AG08396 (cell line): ENCODE measurements around the gene SFXN3.

Source experiments
- DNase-seq: peaks from one replicate; pipeline ENCODE4 v3.0.0; 2012; ENCODE audit warnings: low spot score, mixed read lengths

Gene SFXN3

DNA sequence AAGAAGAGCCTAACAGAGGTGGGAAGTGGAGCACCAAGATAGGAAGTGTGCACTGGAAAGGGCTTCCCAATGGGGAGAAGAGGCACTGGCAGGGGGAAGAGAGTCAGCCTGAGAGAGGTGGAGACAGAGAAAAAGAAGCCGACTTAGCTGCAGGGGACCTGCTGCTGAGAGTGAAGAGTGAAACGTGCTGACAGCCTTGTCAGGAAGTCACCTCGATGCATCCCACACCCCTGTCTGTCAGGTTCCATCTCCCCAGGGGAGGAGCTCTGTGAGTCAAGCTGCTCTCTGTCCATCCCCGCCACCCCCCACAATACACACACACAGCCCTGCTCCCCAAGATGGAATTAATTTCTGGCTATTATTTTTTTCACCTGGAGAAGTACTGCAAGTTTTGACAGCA is 44.7 kb downstream of the SFXN3 start:
- no peak for DNase-seq

- no peak for DNase-seq
Observed at GRCh38 chr10:101076630-101077029, 45.6 kb downstream of the SFXN3 start.

GRCh38 chr10:101079874-101080273 is 48.8 kb downstream of the SFXN3 start:
- DNase-seq = no peak

DNA sequence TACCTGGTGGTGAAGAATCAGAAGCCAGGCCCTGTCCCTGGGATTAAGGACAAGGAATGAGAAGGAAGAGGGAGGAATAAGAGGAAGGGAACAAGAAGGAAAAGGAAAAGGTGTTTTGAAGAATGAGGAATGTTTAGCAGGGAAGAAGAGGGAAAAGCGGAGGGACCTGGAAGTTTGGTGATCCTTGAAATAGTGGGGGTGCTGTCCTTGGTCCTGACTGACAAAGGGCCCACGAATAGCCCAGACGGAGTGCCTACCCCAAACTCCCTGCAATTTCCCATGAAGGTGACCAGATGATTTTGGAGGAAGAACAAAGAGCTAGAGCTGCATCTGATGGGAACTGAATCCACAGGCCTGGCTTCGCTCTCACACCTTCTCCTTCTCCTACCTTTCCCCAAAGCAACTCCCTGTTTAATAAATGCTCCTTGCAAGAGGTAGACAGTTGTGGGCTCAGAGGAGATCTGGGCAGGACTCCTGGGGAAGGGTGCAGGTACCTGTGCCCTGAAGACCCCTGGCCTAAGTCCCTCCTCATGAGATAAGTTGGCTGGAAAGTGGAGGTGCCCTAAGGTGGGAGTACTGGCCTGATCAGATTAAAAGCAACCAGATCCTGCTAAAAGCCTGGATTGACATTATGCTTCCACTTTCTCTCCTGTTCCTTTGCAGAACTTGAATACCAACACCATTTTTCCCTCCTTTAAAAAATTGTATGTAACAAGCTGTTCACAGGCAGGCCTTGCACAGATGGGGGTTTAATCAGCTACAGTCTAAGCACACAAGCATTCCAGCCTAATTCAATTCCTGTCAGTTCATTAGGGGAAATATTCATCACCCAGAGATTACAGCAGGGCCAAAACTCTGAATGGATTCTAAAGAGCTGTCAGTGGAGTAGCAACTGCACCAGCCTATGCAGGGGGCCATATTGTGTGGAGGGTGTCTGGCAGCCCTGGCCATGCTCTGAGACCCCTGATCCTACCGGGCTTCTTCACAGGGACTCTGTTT is 50.2 kb downstream of the SFXN3 start:
- DNase-seq = peak; percentile 61

DNA sequence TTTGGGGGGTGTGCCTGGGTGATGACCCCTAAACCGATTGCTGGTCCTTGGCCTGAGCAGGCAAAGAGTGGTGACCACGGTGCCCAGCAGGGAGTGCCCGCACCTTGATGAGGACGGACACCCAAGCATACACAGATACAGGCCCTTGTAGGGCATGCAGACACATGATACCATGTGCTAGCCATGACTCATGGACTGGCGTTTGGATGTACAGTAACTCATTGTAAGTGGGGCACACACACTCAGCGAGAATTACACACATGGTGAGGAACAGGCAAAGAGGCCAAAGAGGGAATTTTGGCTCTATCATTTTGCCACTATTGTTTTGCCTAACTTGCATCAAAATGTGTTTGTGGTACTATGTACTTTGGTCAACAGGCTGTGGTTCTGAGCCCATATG is 54.8 kb downstream of the SFXN3 start:
- DNase-seq = no peak

- no peak for DNase-seq
Observed at GRCh38 chr10:101087376-101087775, 56.3 kb downstream of the SFXN3 start.

DNA sequence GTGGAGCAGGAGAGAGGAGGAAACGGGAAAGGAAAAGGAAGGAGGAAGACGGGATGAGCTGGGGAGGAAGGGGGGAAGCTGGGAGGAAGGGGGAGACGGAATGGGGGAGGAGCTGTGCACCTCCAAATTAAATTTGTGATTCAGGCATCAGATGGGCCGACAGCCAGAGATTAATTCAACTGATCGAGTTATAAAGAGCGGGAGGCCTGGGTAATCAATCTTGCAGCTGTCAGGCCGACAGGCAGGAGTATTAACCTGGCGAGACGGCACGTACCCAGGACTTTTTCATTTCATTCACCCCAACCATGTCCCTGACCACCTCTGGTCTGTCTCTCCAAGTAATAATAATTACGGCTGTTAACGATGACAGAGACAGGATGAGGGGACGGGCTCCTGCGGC is 56.9 kb downstream of the SFXN3 start:
- DNase-seq = no peak

DNA sequence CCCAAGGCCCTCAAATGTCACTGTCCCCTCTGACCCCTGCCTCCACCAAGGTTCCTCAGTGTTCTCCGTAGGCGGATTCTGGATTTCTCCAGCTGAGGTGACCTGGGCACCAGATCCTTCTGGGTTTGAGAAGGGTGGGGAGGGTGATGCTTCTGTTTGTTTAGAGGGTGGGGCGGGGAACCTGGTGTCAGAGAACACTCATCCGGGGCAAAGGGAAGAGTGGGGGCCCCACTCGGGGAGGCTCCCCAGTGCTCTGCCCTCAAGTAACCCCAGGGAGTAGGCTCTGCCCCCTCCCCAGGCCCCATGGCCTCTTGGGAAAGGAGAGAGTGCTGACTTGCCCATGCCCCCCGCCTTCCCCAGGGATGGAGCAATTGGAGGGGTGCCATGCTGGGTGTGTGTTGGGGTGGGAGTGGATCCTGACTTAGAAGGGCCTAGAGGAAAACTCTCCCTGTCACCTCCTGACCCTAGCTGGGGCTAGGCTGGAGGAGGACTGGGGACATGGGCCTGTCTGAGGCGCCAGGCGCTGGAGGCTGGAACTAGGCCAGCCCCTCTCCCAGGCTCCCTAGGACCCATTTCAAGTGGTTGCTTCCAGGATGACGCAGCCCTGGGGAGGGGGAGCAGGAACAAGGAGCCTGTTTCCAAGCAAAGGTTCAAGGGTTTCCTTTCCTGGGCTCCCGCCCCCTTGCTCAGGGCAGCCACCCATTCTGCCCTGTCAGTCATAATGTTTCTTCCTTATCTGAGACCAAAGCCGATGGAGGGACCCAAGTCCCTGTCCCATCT is 58.7 kb downstream of the SFXN3 start:
- no peak for DNase-seq

DNA sequence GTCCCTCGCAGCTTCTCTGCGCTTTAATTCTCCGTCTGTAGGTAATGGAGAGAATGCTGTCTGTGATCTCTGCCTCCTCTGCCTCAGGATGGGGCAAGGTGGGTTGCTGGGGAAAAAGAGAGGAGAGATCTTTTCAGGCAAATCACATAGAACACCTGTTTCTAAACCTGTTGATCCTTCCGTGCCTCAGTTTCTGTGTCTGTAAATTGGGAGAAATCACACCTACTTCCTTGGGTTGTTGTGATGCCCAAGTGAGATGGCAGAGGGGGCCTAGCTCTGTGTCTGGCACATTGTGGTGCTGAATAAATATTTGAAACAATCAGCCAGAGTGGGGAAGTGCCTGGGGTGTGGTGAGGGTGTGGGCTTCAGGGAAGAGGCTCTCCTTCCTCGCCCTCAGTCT is 59.6 kb downstream of the SFXN3 start:
- DNase-seq = no peak
